ENCODE measurements around the gene PYGO1.

DNA sequence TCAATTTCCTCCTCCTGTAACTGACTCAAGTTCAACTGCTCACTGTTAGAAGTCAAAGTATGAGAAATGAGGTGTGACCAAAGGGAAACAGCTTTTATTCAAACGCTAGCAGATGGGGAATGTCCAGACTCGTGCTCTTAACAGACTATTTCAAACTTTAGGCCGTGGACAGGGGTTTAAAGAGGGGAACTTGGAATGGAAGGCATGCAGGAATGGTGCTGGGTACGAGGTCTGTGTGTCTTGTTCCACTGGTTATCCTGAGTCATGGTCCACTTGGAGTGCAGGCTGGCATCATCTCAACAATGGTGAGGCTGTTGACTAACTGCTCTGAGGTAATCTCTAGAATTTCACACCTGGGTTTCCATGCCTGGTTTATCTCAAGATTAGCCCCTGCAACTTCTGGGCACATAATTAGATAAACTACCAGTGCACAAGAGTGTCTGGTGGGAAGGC lies 57.3 kb downstream of the PYGO1 start:
- TF ChIP-seq, protein P1, sequence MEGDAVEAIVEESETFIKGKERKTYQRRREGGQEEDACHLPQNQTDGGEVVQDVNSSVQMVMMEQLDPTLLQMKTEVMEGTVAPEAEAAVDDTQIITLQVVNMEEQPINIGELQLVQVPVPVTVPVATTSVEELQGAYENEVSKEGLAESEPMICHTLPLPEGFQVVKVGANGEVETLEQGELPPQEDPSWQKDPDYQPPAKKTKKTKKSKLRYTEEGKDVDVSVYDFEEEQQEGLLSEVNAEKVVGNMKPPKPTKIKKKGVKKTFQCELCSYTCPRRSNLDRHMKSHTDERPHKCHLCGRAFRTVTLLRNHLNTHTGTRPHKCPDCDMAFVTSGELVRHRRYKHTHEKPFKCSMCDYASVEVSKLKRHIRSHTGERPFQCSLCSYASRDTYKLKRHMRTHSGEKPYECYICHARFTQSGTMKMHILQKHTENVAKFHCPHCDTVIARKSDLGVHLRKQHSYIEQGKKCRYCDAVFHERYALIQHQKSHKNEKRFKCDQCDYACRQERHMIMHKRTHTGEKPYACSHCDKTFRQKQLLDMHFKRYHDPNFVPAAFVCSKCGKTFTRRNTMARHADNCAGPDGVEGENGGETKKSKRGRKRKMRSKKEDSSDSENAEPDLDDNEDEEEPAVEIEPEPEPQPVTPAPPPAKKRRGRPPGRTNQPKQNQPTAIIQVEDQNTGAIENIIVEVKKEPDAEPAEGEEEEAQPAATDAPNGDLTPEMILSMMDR (IDR thresholded peaks at IDR 0.05; ENCODE audit: insufficient read depth, low read length, poor library complexity, severe bottlenecking), result no peak
- no peak for TF ChIP-seq EZH2phosphoT487 (conservative IDR thresholded peaks at IDR 0.05; ENCODE audit: low read length)
